HepG2 (cell line): ENCODE data around the gene CSNK2A1. TPM values are rescaled to one million over a fixed set of nuclear protein-coding genes. Genes with fewer than 3 reads are reported as not detected.

Experiments used
- ATF7 ChIP-seq, 2 experiments: fragments of 450-650 bp in 1 of 2; sonication (generic) in 1 of 2; formaldehyde crosslinking in 1 of 2; IDR thresholded peaks; 2 replicates each; pipeline versions ENCODE4 v1.4.0 to v1.6.1; 2016 to 2020; ENCODE audit warnings: antibody characterized with exemption in 1 of 2, mild to moderate bottlenecking in 1 of 2, missing genetic modification reagents in 1 of 2
- CHD4 ChIP-seq: fragments of 200-600 bp; sonication (generic); IDR thresholded peaks from 2 replicates; pipeline ENCODE4 v1.7.0; 2017; ENCODE audit warnings: mild to moderate bottlenecking, low read length, borderline replicate concordance
- FOXC1 ChIP-seq: sonication (generic); formaldehyde crosslinking; IDR thresholded peaks from 2 replicates; pipeline ENCODE4 v1.8.0; 2022; ENCODE audit warnings: mild to moderate bottlenecking, missing genetic modification reagents, borderline replicate concordance
- GABPB1 ChIP-seq: IDR thresholded peaks from 2 replicates; pipeline ENCODE4 v1.6.1; 2016; ENCODE audit warnings: mild to moderate bottlenecking, missing genetic modification reagents, moderate library complexity, missing compliant biosample characterization
- GLI4 ChIP-seq: sonication (generic); formaldehyde crosslinking; IDR thresholded peaks from 2 replicates; pipeline ENCODE4 v1.5.1; 2020; ENCODE audit warnings: missing genetic modification reagents, mild to moderate bottlenecking, moderate library complexity, borderline replicate concordance
- IRF2 ChIP-seq: IDR thresholded peaks from 2 replicates; pipeline ENCODE4 v1.6.1; 2018; ENCODE audit warnings: missing genetic modification reagents, missing compliant biosample characterization
- KLF6 ChIP-seq: IDR thresholded peaks from 2 replicates; pipeline ENCODE4 v1.8.0; 2016; ENCODE audit warnings: missing biosample characterization, missing genetic modification reagents
- SAP130 ChIP-seq: IDR thresholded peaks from 2 replicates; pipeline ENCODE4 v1.6.1; 2016; ENCODE audit warnings: low read depth
- SRSF4 ChIP-seq: fragments of 200-400 bp; formaldehyde crosslinking; IDR thresholded peaks from one replicate; pipeline ENCODE4 v1.6.1; 2018; ENCODE audit warnings: mild to moderate bottlenecking, low read depth, low read length, moderate library complexity; ENCODE audit not compliant: poor library complexity, severe bottlenecking
- TBX3 ChIP-seq: fragments of 450-650 bp; IDR thresholded peaks from 2 replicates; pipeline ENCODE4 v1.6.1; 2017; ENCODE audit warnings: antibody characterized with exemption, mild to moderate bottlenecking, inconsistent platforms, borderline replicate concordance
- TCF7 ChIP-seq: sonication (generic); IDR thresholded peaks from 2 replicates; pipeline ENCODE4 v1.6.1; 2016; ENCODE audit warnings: antibody characterized with exemption, low read depth
- TCF7L2 ChIP-seq: IDR thresholded peaks from 2 replicates; pipeline ENCODE4 v1.6.1; 2011; ENCODE audit warnings: mild to moderate bottlenecking, low read depth, low read length, moderate library complexity
- TP53 ChIP-seq: sonication (generic); formaldehyde crosslinking; conservative IDR thresholded peaks from 2 replicates; pipeline ENCODE4 v1.4.0; 2020; ENCODE audit warnings: missing genetic modification reagents
- ZC3H13 ChIP-seq: sonication (generic); formaldehyde crosslinking; IDR thresholded peaks from 2 replicates; pipeline ENCODE4 v1.8.1; 2023; ENCODE audit warnings: mild to moderate bottlenecking, missing genetic modification reagents, moderate library complexity
- ZFP90 ChIP-seq: sonication (generic); formaldehyde crosslinking; IDR thresholded peaks from 2 replicates; pipeline ENCODE4 v1.8.0; 2022; ENCODE audit warnings: missing genetic modification reagents, mild to moderate bottlenecking, inconsistent platforms, borderline replicate concordance
- ZNF143 ChIP-seq: sonication (generic); formaldehyde crosslinking; IDR thresholded peaks from 2 replicates; pipeline ENCODE4 v1.4.0; 2020; ENCODE audit warnings: missing genetic modification reagents
- ZNF550 ChIP-seq: sonication (generic); formaldehyde crosslinking; IDR thresholded peaks from 2 replicates; pipeline ENCODE4 v1.4.0; 2020; ENCODE audit warnings: mild to moderate bottlenecking, missing genetic modification reagents, borderline replicate concordance
- ZNF713 ChIP-seq: sonication (generic); formaldehyde crosslinking; IDR thresholded peaks from 2 replicates; pipeline ENCODE4 v1.4.0; 2020; ENCODE audit warnings: mild to moderate bottlenecking, missing genetic modification reagents
- ZNF747 ChIP-seq: sonication (generic); formaldehyde crosslinking; IDR thresholded peaks from 2 replicates; pipeline ENCODE4 v1.8.1; 2023; ENCODE audit warnings: missing genetic modification reagents, mild to moderate bottlenecking, borderline replicate concordance
- ZNF75D ChIP-seq: sonication (generic); formaldehyde crosslinking; IDR thresholded peaks from 2 replicates; pipeline ENCODE4 v1.8.1; 2023; ENCODE audit warnings: missing genetic modification reagents, mild to moderate bottlenecking, borderline replicate concordance
- polyA plus RNA-seq, 8 experiments: library from polyadenylated mRNA; depleted of rRNA in 3 of 8; stranded (reverse) in 7 of 8; unstranded in 1 of 8; fragments of >200 nt; fragmentation: Illumina TruSeq in 4 of 8; extraction: Trizol in 4 of 8; gene quantifications; 2 replicates each; pipeline versions ENCODE4 v1.2.1 to v1.2.3, GENCODE V29; 2011 to 2016; ENCODE audit warnings: low read depth in 4 of 8, missing spikeins in 1 of 8, mixed read lengths in 1 of 8; ENCODE audit not compliant: insufficient read depth in 1 of 8
- total RNA-seq, 5 experiments: library from RNA; depleted of rRNA; stranded (reverse); fragments of >200 nt; fragmentation: Illumina TruSeq; extraction: Trizol; gene quantifications; 2 replicates each; pipeline ENCODE4 v1.2.3, GENCODE V29; 2016; ENCODE audit warnings: low read depth in 1 of 5
- TF ChIP-seq, protein P1 (sequence below): sonication (generic); formaldehyde crosslinking; IDR thresholded peaks from 2 replicates; pipeline ENCODE4 v1.8.0; 2022; ENCODE audit warnings: low read depth, missing genetic modification reagents
- TF ChIP-seq, protein P2 (sequence below): sonication (generic); formaldehyde crosslinking; IDR thresholded peaks from 2 replicates; pipeline ENCODE4 v1.9.0; 2022; ENCODE audit warnings: low read depth, missing genetic modification reagents
- TF ChIP-seq, protein P3 (sequence below): IDR thresholded peaks from 2 replicates; pipeline ENCODE4 v1.6.1; 2016; ENCODE audit warnings: low read depth, control low read depth
- TF ChIP-seq, protein P4 (sequence below): sonication (generic); formaldehyde crosslinking; IDR thresholded peaks from 2 replicates; pipeline ENCODE4 v1.5.1; 2020; ENCODE audit warnings: missing genetic modification reagents, mild to moderate bottlenecking, borderline replicate concordance
- TF ChIP-seq, protein P5 (sequence below): sonication (generic); formaldehyde crosslinking; IDR thresholded peaks from 2 replicates; pipeline ENCODE4 v1.4.0; 2020; ENCODE audit warnings: missing genetic modification reagents

Gene CSNK2A1
- total and polyA plus RNA-seq, 2 of the 13 experiments (the other 11 are each of a cell fraction or from before 2014, with no cell fraction given) = 153 to 231 TPM

DNA sequence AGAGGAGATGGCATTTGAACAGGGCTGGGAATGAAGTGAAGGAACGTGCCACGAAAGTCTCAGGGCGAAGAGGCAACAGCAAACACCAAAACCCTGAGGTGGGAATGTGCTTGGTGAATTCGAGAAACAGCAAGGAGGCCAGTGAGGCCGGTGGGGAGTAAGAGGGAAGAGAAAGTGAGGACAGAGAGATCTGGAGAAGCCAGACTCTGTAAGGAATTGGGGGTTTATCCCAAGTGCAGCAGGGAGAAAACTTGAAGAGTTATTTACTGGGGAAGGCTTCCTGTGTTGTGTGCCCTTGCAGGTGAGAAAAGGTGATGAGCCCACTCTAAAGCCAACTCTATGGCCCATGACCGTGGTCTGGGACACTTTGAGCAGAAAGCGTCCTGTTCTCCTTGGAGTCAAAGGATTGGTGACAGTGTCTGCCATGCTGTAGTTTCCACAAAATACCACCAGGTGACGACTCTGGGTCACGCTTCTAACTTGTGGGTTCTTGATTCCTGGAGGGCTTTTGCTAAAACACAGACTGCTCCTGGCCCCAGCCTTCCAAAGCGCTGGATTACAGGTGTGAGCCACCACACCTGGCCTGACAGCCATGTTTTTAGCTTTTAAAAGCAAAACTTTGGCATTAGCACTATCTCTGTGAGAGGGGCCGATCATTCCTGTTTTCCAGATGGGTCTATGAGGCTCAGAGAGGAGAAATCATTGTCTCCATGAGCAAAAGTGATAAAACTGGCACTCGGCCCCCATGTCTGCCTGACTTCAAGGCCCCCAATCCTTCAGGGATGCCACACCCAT, 18.0 kb upstream of the CSNK2A1 start (continued):
- TF ChIP-seq ATF7 (IDR thresholded peaks at IDR 0.05) (no peak), ATF7 (CRISPR knock-in tag; IDR thresholded peaks at IDR 0.05) (no peak), ZNF747 (CRISPR knock-in tag) (no peak), KLF6 (CRISPR knock-in tag) (no peak), ZNF713 (CRISPR knock-in tag) (0 out of 2 replicates have a peak, but pooled peaks have one; percentile 45), TCF7 (no peak), TCF7L2 (no peak), ZFP90 (CRISPR knock-in tag) (no peak), GABPB1 (CRISPR knock-in tag) (no peak), FOXC1 (CRISPR knock-in tag) (no peak), GLI4 (no peak), ZNF75D (CRISPR knock-in tag) (no peak), ZNF550 (CRISPR knock-in tag) (no peak), TBX3 (no peak), TP53 (CRISPR knock-in tag) (no peak), ZNF143 (CRISPR knock-in tag) (no peak; the same call in 1 of the 2 replicates), SRSF4 (no peak), ZC3H13 (no peak), CHD4 (no peak), SAP130 (CRISPR knock-in tag) (peak; percentile 66), IRF2 (CRISPR knock-in tag) (peak; percentile 90)
- TF ChIP-seq, protein P1, sequence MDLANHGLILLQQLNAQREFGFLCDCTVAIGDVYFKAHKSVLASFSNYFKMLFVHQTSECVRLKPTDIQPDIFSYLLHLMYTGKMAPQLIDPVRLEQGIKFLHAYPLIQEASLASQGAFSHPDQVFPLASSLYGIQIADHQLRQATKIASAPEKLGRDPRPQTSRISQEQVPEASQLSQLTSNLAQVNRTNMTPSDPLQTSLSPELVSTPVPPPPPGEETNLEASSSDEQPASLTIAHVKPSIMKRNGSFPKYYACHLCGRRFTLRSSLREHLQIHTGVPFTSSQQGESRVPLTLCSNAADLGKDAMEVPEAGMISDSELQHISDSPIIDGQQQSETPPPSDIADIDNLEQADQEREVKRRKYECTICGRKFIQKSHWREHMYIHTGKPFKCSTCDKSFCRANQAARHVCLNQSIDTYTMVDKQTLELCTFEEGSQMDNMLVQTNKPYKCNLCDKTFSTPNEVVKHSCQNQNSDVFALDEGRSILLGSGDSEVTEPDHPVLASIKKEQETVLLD (CRISPR knock-in tag) = no peak
- TF ChIP-seq, protein P2, sequence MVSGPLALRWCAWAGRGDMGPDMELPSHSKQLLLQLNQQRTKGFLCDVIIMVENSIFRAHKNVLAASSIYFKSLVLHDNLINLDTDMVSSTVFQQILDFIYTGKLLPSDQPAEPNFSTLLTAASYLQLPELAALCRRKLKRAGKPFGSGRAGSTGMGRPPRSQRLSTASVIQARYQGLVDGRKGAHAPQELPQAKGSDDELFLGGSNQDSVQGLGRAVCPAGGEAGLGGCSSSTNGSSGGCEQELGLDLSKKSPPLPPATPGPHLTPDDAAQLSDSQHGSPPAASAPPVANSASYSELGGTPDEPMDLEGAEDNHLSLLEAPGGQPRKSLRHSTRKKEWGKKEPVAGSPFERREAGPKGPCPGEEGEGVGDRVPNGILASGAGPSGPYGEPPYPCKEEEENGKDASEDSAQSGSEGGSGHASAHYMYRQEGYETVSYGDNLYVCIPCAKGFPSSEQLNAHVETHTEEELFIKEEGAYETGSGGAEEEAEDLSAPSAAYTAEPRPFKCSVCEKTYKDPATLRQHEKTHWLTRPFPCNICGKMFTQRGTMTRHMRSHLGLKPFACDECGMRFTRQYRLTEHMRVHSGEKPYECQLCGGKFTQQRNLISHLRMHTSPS (CRISPR knock-in tag) = no peak
- TF ChIP-seq, protein P3, sequence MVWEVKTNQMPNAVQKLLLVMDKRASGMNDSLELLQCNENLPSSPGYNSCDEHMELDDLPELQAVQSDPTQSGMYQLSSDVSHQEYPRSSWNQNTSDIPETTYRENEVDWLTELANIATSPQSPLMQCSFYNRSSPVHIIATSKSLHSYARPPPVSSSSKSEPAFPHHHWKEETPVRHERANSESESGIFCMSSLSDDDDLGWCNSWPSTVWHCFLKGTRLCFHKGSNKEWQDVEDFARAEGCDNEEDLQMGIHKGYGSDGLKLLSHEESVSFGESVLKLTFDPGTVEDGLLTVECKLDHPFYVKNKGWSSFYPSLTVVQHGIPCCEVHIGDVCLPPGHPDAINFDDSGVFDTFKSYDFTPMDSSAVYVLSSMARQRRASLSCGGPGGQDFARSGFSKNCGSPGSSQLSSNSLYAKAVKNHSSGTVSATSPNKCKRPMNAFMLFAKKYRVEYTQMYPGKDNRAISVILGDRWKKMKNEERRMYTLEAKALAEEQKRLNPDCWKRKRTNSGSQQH = no peak
- TF ChIP-seq, protein P4, sequence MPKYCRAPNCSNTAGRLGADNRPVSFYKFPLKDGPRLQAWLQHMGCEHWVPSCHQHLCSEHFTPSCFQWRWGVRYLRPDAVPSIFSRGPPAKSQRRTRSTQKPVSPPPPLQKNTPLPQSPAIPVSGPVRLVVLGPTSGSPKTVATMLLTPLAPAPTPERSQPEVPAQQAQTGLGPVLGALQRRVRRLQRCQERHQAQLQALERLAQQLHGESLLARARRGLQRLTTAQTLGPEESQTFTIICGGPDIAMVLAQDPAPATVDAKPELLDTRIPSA (CRISPR knock-in tag) = no peak
- TF ChIP-seq, protein P5, sequence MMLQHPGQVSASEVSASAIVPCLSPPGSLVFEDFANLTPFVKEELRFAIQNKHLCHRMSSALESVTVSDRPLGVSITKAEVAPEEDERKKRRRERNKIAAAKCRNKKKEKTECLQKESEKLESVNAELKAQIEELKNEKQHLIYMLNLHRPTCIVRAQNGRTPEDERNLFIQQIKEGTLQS (CRISPR knock-in tag) = no peak
